K562 (cell line): ENCODE measurements around the gene ZNF691. TPM values are rescaled to one million over a fixed set of nuclear protein-coding genes. Genes with fewer than 3 reads are reported as not detected.
A peak's percentile ranks its signal among the peaks of the same experiment; 100 is the strongest.

Experiments
- ARHGAP35 ChIP-seq: fragments of 450-650 bp; IDR thresholded peaks from 2 replicates; pipeline ENCODE4 v1.6.1; 2018; ENCODE audit not compliant: partially characterized antibody
- ARNT ChIP-seq, 2 experiments: fragments of 450-650 bp; IDR thresholded peaks; 2 replicates each; pipeline ENCODE4 v1.6.1; 2016; ENCODE audit warnings: mild to moderate bottlenecking in 1 of 2
- CBFA2T2 ChIP-seq: fragments of 450-650 bp; conservative IDR thresholded peaks from 2 replicates; pipeline ENCODE4 v1.6.1; 2017; ENCODE audit warnings: mild to moderate bottlenecking
- CREB1 ChIP-seq, 2 experiments: sonication (generic) in 1 of 2; formaldehyde crosslinking in 1 of 2; IDR thresholded peaks; 2 replicates each; pipeline versions ENCODE4 v1.6.1 to v1.8.0; 2012 to 2022; ENCODE audit warnings: inconsistent platforms in 1 of 2, mild to moderate bottlenecking in 1 of 2, missing genetic modification reagents in 1 of 2, moderate library complexity in 1 of 2
- DIDO1 ChIP-seq: fragments of 450-650 bp; IDR thresholded peaks from 2 replicates; pipeline ENCODE4 v1.6.1; 2016; ENCODE audit warnings: low read depth, missing biosample characterization, missing genetic modification characterization
- EP300 ChIP-seq: IDR thresholded peaks from 2 replicates; pipeline ENCODE4 v1.6.1; 2012; ENCODE audit warnings: low read length, improper control_type of control experiment
- ETS2 ChIP-seq: IDR thresholded peaks from 2 replicates; pipeline ENCODE4 v1.6.1; 2016; ENCODE audit warnings: borderline replicate concordance, missing genetic modification characterization, mild to moderate bottlenecking, moderate library complexity, missing compliant biosample characterization; ENCODE audit not compliant: poor library complexity, severe bottlenecking
- FOXM1 ChIP-seq, 2 experiments: fragments of 450-650 bp in 1 of 2; sonication (generic) in 1 of 2; formaldehyde crosslinking in 1 of 2; IDR thresholded peaks; 2 replicates each; pipeline versions ENCODE4 v1.6.1 to v1.9.0; 2017 to 2022; ENCODE audit warnings: low read depth in 2 of 2, mild to moderate bottlenecking in 2 of 2, missing genetic modification reagents in 1 of 2, moderate library complexity in 1 of 2
- HNRNPLL ChIP-seq: fragments of 200-400 bp; formaldehyde crosslinking; IDR thresholded peaks from 2 replicates; pipeline ENCODE4 v1.6.1; 2017; ENCODE audit warnings: low read length, low read depth, mild to moderate bottlenecking; ENCODE audit not compliant: poor library complexity, severe bottlenecking
- ILK ChIP-seq: fragments of 450-650 bp; IDR thresholded peaks from 2 replicates; pipeline ENCODE4 v1.6.1; 2016; ENCODE audit warnings: missing genetic modification characterization, low read depth, mild to moderate bottlenecking, missing compliant biosample characterization, moderate library complexity, borderline replicate concordance
- POLR2AphosphoS5 ChIP-seq: IDR thresholded peaks from 2 replicates; pipeline ENCODE4 v1.6.1; 2011; ENCODE audit warnings: mild to moderate bottlenecking, low read depth, low read length, moderate library complexity; ENCODE audit not compliant: control insufficient read depth, insufficient read depth
- SIRT6 ChIP-seq: IDR thresholded peaks from one replicate; pipeline ENCODE4 v1.6.1; 2012; ENCODE audit warnings: low read depth, mild to moderate bottlenecking, control low read depth, inconsistent platforms, low read length, moderate library complexity
- SMARCC2 ChIP-seq: fragments of 450-650 bp; IDR thresholded peaks from 2 replicates; pipeline ENCODE4 v1.6.1; 2017; ENCODE audit warnings: antibody characterized with exemption, moderate library complexity, mild to moderate bottlenecking, low read depth
- SRF ChIP-seq, 2 experiments: fragments of 250-450, 450-650 bp in 1 of 2; sonication (Bioruptor Pico) in 1 of 2; sonication (generic) in 1 of 2; formaldehyde crosslinking; IDR thresholded peaks; 2 replicates each; pipeline versions ENCODE4 v1.5.0 to v1.5.1; 2020 to 2022; ENCODE audit warnings: mild to moderate bottlenecking in 1 of 2, missing genetic modification reagents in 1 of 2
- STAT5B ChIP-seq: fragments of 250-450 bp; sonication (Bioruptor Pico); IDR thresholded peaks from 2 replicates; pipeline ENCODE4 v1.8.0; 2021; ENCODE audit warnings: mild to moderate bottlenecking, inconsistent platforms
- TAF1 ChIP-seq: IDR thresholded peaks from 2 replicates; pipeline ENCODE4 v1.6.1; 2011; ENCODE audit warnings: mild to moderate bottlenecking, low read length, moderate library complexity; ENCODE audit not compliant: insufficient read depth, control insufficient read depth, severe bottlenecking; ENCODE audit errors: extremely low read depth
- TCF3 ChIP-seq: sonication (generic); formaldehyde crosslinking; IDR thresholded peaks from 2 replicates; pipeline ENCODE4 v1.4.0; 2020; ENCODE audit warnings: mild to moderate bottlenecking, missing genetic modification reagents
- ZFP30 ChIP-seq: fragments of 250-450 bp; sonication (Bioruptor Pico); IDR thresholded peaks from 2 replicates; pipeline ENCODE4 v1.8.0; 2022; ENCODE audit warnings: moderate library complexity, mild to moderate bottlenecking, inconsistent platforms, borderline replicate concordance
- ZNF41 ChIP-seq: fragments of 250-450 bp; sonication (Bioruptor Pico); conservative IDR thresholded peaks from 2 replicates; pipeline ENCODE4 v1.4.0; 2020; ENCODE audit warnings: mild to moderate bottlenecking
- ZNF583 ChIP-seq: fragments of 250-450 bp; sonication (Bioruptor Pico); IDR thresholded peaks from 2 replicates; pipeline ENCODE4 v1.4.0; 2020
- polyA plus RNA-seq, 8 experiments: library from polyadenylated mRNA; depleted of rRNA in 4 of 8; stranded (reverse) in 5 of 8; unstranded in 3 of 8; fragments of >200 nt; fragmentation: Nextera tagmentation in 2 of 8; fragmentation: Illumina TruSeq in 1 of 8; extraction: Ambion mirVana in 2 of 8; extraction: Trizol in 1 of 8; gene quantifications; 2 replicates each; pipeline versions ENCODE4 v1.2.1 to v1.2.3, GENCODE V29; 2011 to 2014; ENCODE audit warnings: inconsistent platforms in 1 of 8, missing spikeins in 1 of 8
- total RNA-seq, 7 experiments: library from RNA; depleted of rRNA in 6 of 7; stranded (reverse); fragments of >200 nt in 6 of 7; fragmentation: Illumina TruSeq in 2 of 7; extraction: Trizol in 2 of 7; gene quantifications; 2 replicates each; pipeline versions ENCODE4 v1.2.1 to v1.2.3, GENCODE V29; 2011 to 2021; ENCODE audit warnings: low replicate concordance in 1 of 7
- TF ChIP-seq, protein P1 (sequence below): fragments of 250-450 bp; sonication (Bioruptor Pico); IDR thresholded peaks from 2 replicates; pipeline ENCODE4 v1.8.0; 2021; ENCODE audit warnings: borderline replicate concordance, mild to moderate bottlenecking, moderate library complexity; ENCODE audit not compliant: poor library complexity, severe bottlenecking
- TF ChIP-seq, protein P2 (sequence below): IDR thresholded peaks from 2 replicates; pipeline ENCODE4 v1.6.1; 2011; ENCODE audit warnings: borderline replicate concordance, low read depth, mild to moderate bottlenecking, moderate library complexity, low read length; ENCODE audit not compliant: insufficient read depth, poor library complexity, severe bottlenecking
- TF ChIP-seq, protein P3 (sequence below): sonication (generic); formaldehyde crosslinking; IDR thresholded peaks from 2 replicates; pipeline ENCODE4 v1.8.0; 2022; ENCODE audit warnings: mild to moderate bottlenecking, missing genetic modification reagents

The ZNF691 gene
- total and polyA plus RNA-seq, 9 of the 15 experiments (the other 6 are each of a cell fraction or from before 2014, with no cell fraction given), result 10.7 to 30.4 (median 14.8) TPM

DNA sequence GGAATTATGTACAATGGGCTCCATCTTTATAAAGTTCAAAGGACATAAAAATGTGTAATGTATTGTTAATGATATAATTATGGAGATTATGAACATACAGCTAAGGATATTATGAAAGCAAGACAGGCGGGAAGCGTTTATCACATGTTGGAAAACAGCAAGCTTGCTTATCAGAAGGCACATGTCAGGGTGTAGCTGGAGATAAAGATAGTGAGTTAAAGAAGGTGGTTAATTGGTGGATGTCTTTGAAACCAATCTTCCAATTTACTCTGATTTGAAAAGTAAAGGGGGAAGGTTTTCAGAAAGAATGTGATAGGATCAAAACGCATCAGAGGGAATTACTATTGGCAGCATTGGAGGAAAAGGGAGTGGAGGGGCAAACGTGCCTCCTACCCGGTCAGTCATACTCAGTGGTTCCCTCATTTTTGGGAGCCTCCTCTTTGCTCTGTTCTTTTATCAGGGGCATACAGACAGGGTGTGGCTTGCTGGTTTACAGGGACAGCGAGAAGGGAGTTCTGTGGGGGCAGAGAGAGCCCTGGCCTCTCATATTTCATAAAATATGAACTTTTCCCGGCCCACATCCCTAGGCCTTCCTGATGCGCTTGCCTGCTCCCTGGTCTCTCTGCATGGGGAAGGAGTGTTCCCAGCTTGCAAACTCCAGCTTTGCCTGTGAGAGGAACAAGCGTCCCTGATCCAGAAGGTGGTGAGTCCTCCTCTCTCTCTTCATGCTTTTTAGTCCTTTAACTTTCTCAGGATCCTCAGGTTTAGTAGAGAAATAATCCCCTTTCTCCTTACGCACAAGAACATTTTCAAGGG lies 21.2 kb upstream of the ZNF691 start (continued):
- TF ChIP-seq CBFA2T2, result peak; percentile 98
- TF ChIP-seq ARHGAP35, result no peak
- peak; percentile 15; the same call in 1 of the 2 replicates for TF ChIP-seq ZNF41 (CRISPR knock-in tag)
- TF ChIP-seq, protein P1, sequence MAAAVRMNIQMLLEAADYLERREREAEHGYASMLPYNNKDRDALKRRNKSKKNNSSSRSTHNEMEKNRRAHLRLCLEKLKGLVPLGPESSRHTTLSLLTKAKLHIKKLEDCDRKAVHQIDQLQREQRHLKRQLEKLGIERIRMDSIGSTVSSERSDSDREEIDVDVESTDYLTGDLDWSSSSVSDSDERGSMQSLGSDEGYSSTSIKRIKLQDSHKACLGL (CRISPR knock-in tag), result no peak
- peak; percentile 96 to 98 for TF ChIP-seq ARNT (IDR thresholded peaks at IDR 0.05)
- TF ChIP-seq SRF (CRISPR knock-in tag; IDR thresholded peaks at IDR 0.05), result peak in 1 of 2 experiments; percentile 15; a peak in 1 of 4 replicates
- no peak for TF ChIP-seq STAT5B (CRISPR knock-in tag)
- TF ChIP-seq POLR2AphosphoS5, result peak; percentile 92
- peak; percentile 94 for TF ChIP-seq TCF3 (CRISPR knock-in tag)
- TF ChIP-seq ZNF583 (CRISPR knock-in tag), result no peak
- peak; percentile 45 for TF ChIP-seq TAF1
- TF ChIP-seq ETS2 (tag), result no peak
- TF ChIP-seq EP300, result peak; percentile 93
- peak; percentile 99 for TF ChIP-seq SMARCC2
- TF ChIP-seq SIRT6, result no peak
- peak; percentile 31; the same call in 1 of the 2 replicates for TF ChIP-seq DIDO1 (tag)
- TF ChIP-seq CREB1 (IDR thresholded peaks at IDR 0.05), result peak; percentile 54
- TF ChIP-seq CREB1 (CRISPR knock-in tag; IDR thresholded peaks at IDR 0.05), result 0 out of 2 replicates have a peak, but pooled peaks have one; percentile 26
- TF ChIP-seq FOXM1 (IDR thresholded peaks at IDR 0.05; ENCODE audit: low read depth), result peak; percentile 97
- no peak for TF ChIP-seq FOXM1 (CRISPR knock-in tag; IDR thresholded peaks at IDR 0.05; ENCODE audit: low read depth)
- TF ChIP-seq ZFP30 (CRISPR knock-in tag), result no peak
- TF ChIP-seq ILK (tag), result no peak
- no peak for TF ChIP-seq HNRNPLL
- TF ChIP-seq, protein P2, sequence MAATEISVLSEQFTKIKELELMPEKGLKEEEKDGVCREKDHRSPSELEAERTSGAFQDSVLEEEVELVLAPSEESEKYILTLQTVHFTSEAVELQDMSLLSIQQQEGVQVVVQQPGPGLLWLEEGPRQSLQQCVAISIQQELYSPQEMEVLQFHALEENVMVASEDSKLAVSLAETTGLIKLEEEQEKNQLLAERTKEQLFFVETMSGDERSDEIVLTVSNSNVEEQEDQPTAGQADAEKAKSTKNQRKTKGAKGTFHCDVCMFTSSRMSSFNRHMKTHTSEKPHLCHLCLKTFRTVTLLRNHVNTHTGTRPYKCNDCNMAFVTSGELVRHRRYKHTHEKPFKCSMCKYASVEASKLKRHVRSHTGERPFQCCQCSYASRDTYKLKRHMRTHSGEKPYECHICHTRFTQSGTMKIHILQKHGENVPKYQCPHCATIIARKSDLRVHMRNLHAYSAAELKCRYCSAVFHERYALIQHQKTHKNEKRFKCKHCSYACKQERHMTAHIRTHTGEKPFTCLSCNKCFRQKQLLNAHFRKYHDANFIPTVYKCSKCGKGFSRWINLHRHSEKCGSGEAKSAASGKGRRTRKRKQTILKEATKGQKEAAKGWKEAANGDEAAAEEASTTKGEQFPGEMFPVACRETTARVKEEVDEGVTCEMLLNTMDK, result no peak
- TF ChIP-seq, protein P3, sequence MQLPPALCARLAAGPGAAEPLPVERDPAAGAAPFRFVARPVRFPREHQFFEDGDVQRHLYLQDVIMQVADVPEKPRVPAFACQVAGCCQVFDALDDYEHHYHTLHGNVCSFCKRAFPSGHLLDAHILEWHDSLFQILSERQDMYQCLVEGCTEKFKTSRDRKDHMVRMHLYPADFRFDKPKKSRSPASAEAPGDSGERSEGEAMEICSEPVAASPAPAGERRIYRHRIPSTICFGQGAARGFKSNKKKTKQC (CRISPR knock-in tag), result no peak
